ENCODE results near the gene SULT4A1.

GRCh38 chr22:43851058-43851978, 11.0 kb downstream of the SULT4A1 start:
- TF ChIP-seq POLR2AphosphoS5 (IDR thresholded peaks at IDR 0.05; ENCODE audit: borderline replicate concordance, low read depth, low read length) (no peak), EZH2 (IDR thresholded peaks at IDR 0.05) (no peak)

Measured in SK-N-MC (cell line).